MCF 10A (cell line): ENCODE measurements around the gene CAMK1D. TPM values are rescaled to one million over a fixed set of nuclear protein-coding genes. Genes with fewer than 3 reads are reported as not detected.

Experiments
- BruUV-seq: library from RNA; stranded (reverse); fragments of 400-500 nt; replicated peaks from 2 replicates; lab custom pipeline; 2021; lab: Mats Ljungman, UMichigan
- CTCF ChIA-PET: fragments of 300-600 bp; sonication (Branson Sonifier 250); formaldehyde crosslinking; extraction: SDS; loops from one replicate; lab custom pipeline; 2021; ENCODE audit warnings: antibody characterized with exemption, inconsistent platforms; lab: Yijun Ruan, JAX
- POLR2A ChIA-PET: fragments of 300-600, 350-650 bp; sonication (Branson Sonifier 250); formaldehyde crosslinking; extraction: SDS; loops from one replicate; lab custom pipeline; 2020; ENCODE audit warnings: antibody characterized with exemption, inconsistent platforms; lab: Yijun Ruan, JAX
- DNase-seq: peaks from one replicate; pipeline ENCODE4 v3.0.0-alpha.2; 2018; ENCODE audit not compliant: unreplicated experiment
- H3K27ac Mint-ChIP-seq: one replicate; pipeline ENCODE4 v1.8.0; 2022; ENCODE audit warnings: mild to moderate bottlenecking, low read depth, mixed read lengths; ENCODE audit not compliant: unreplicated experiment
- H3K27me3 Mint-ChIP-seq: one replicate; pipeline ENCODE4 v1.8.0; 2022; ENCODE audit warnings: mixed read lengths; ENCODE audit not compliant: insufficient read depth, unreplicated experiment
- H3K36me3 Mint-ChIP-seq: one replicate; pipeline ENCODE4 v1.8.0; 2022; ENCODE audit warnings: mild to moderate bottlenecking, moderate library complexity, mixed read lengths; ENCODE audit not compliant: insufficient read depth, unreplicated experiment
- H3K4me1 Mint-ChIP-seq: one replicate; pipeline ENCODE4 v1.8.0; 2022; ENCODE audit warnings: mixed read lengths; ENCODE audit not compliant: insufficient read depth, unreplicated experiment
- H3K4me3 Mint-ChIP-seq: one replicate; pipeline ENCODE4 v1.8.0; 2022; ENCODE audit warnings: mild to moderate bottlenecking, moderate library complexity, mixed read lengths; ENCODE audit not compliant: unreplicated experiment
- H3K9me3 Mint-ChIP-seq: one replicate; pipeline ENCODE4 v1.8.0; 2022; ENCODE audit warnings: mixed read lengths; ENCODE audit not compliant: unreplicated experiment
- CTCF ChIP-seq: fragments of 200-600 bp; IDR thresholded peaks from one replicate; pipeline ENCODE4 v1.8.0; 2022; ENCODE audit warnings: antibody characterized with exemption, mild to moderate bottlenecking; ENCODE audit not compliant: unreplicated experiment
- intact Hi-C: fragments of 100-400 bp; cut with micrococcal nuclease; formaldehyde crosslinking; loops from 2 replicates; pipeline ENCODE4 v1.14.1; 2022
- total RNA-seq: library from RNA; stranded (reverse); gene quantifications from 2 replicates; pipeline ENCODE4 v1.2.3, GENCODE V29; 2022

CAMK1D gene
- total RNA-seq, 1 experiment from 2014 or later: 1.7 TPM

- no TSS peak for BruUV-seq
- no peak overlapping the region for H3K27ac Mint-ChIP-seq
Measured at GRCh38 chr10:12375076-12375504, 25.7 kb downstream of the CAMK1D start.

GRCh38 chr10:12376211-12376610 lies 26.9 kb downstream of the CAMK1D start:
- no peaks in the 10 kb centered on the region for H3K9me3 Mint-ChIP-seq
- no peak for TF ChIP-seq CTCF
- no peak for DNase-seq
- POLR2A ChIA-PET: no interaction called here
- no peaks in the 10 kb centered on the region for H3K4me1 Mint-ChIP-seq
- H3K27me3 Mint-ChIP-seq: no peaks in the 10 kb centered on the region
- CTCF ChIA-PET: no interaction called here
- H3K36me3 Mint-ChIP-seq: no peaks in the 10 kb centered on the region
- H3K27ac Mint-ChIP-seq: no peak overlapping the region
- intact Hi-C loops: no loop called here
- no peak overlapping the region for H3K4me3 Mint-ChIP-seq
- no TSS peak for BruUV-seq

More at GRCh38 chr10:12375076-12375504, 25.7 kb downstream of the CAMK1D start:
- Mint-ChIP-seq H3K36me3 (no peaks in the 10 kb centered on the region), H3K27me3 (no peaks in the 10 kb centered on the region), H3K4me3 (no peak overlapping the region), H3K9me3 (no peaks in the 10 kb centered on the region), H3K4me1 (no peaks in the 10 kb centered on the region)
- intact Hi-C loops: no loop called here
- POLR2A ChIA-PET: no interaction called here
- DNase-seq: no peak
- CTCF ChIA-PET: no interaction called here
- TF ChIP-seq CTCF: no peak

- Mint-ChIP-seq H3K4me3 (no peak overlapping the region), H3K27ac (no peak overlapping the region), H3K9me3 (no peaks in the 10 kb centered on the region), H3K4me1 (no peaks in the 10 kb centered on the region), H3K27me3 (no peaks in the 10 kb centered on the region), H3K36me3 (no peaks in the 10 kb centered on the region)
- no peak for TF ChIP-seq CTCF
- CTCF ChIA-PET: interaction anchor here (0.6 to 1.1 kb wide), 2 partner anchors 72 to 109 kb away, joined by 3 read pairs; no protein-coding TSS in a partner anchor
- no peak for DNase-seq
- POLR2A ChIA-PET: no interaction called here
- intact Hi-C loops: no loop called here
- no TSS peak for BruUV-seq
Measured at GRCh38 chr10:12377658-12378290, 28.4 kb downstream of the CAMK1D start.

- no peak overlapping the region for H3K4me3 Mint-ChIP-seq
- TF ChIP-seq CTCF: no peak
- H3K27ac Mint-ChIP-seq: no peak overlapping the region
- DNase-seq: no peak
- no TSS peak for BruUV-seq
- no peaks in the 10 kb centered on the region for H3K36me3 Mint-ChIP-seq
- no peaks in the 10 kb centered on the region for H3K4me1 Mint-ChIP-seq
- H3K9me3 Mint-ChIP-seq: no peaks in the 10 kb centered on the region
- ChIA-PET CTCF (interaction anchor here (1.0 kb wide), 1 partner anchor 22 kb away, joined by 3 read pairs; no protein-coding TSS in a partner anchor), POLR2A (no interaction called here)
- intact Hi-C loops: no loop called here
- peaks cover 9% of the 10 kb centered on the region for H3K27me3 Mint-ChIP-seq
Measured at GRCh38 chr10:12380999-12381398, 31.7 kb downstream of the CAMK1D start.
